HepG2 (cell line): Measurements from ENCODE around the gene PIM3. TPM values are rescaled to one million over a fixed set of nuclear protein-coding genes. Genes with fewer than 3 reads are reported as not detected.

ENCODE experiments used
- ATF7 ChIP-seq, 2 experiments: fragments of 450-650 bp in 1 of 2; sonication (generic) in 1 of 2; formaldehyde crosslinking in 1 of 2; IDR thresholded peaks; 2 replicates each; pipeline versions ENCODE4 v1.4.0 to v1.6.1; 2016 to 2020; ENCODE audit warnings: antibody characterized with exemption in 1 of 2, mild to moderate bottlenecking in 1 of 2, missing genetic modification reagents in 1 of 2
- GABPB1 ChIP-seq: IDR thresholded peaks from 2 replicates; pipeline ENCODE4 v1.6.1; 2016; ENCODE audit warnings: mild to moderate bottlenecking, missing genetic modification reagents, moderate library complexity, missing compliant biosample characterization
- PAX8 ChIP-seq: sonication (generic); formaldehyde crosslinking; IDR thresholded peaks from 2 replicates; pipeline ENCODE4 v1.8.0; 2022; ENCODE audit warnings: mild to moderate bottlenecking, missing genetic modification reagents, borderline replicate concordance
- PHF5A ChIP-seq: IDR thresholded peaks from one replicate; pipeline ENCODE4 v1.6.1; 2018; ENCODE audit warnings: low read depth, missing genetic modification reagents; ENCODE audit not compliant: unreplicated experiment
- PRMT3 ChIP-seq: sonication (generic); formaldehyde crosslinking; IDR thresholded peaks from 2 replicates; pipeline ENCODE4 v1.8.1; 2022; ENCODE audit warnings: low read depth, mild to moderate bottlenecking, moderate library complexity, missing genetic modification reagents, borderline replicate concordance
- RBM39 ChIP-seq: fragments of 200-400 bp; formaldehyde crosslinking; IDR thresholded peaks from one replicate; pipeline ENCODE4 v1.6.1; 2018; ENCODE audit warnings: antibody characterized with exemption, mild to moderate bottlenecking, low read depth, low read length; ENCODE audit not compliant: poor library complexity, severe bottlenecking
- ZNF547 ChIP-seq: sonication (generic); formaldehyde crosslinking; IDR thresholded peaks from 2 replicates; pipeline ENCODE4 v1.5.1; 2020; ENCODE audit warnings: mild to moderate bottlenecking, missing genetic modification reagents
- ZNF550 ChIP-seq: sonication (generic); formaldehyde crosslinking; IDR thresholded peaks from 2 replicates; pipeline ENCODE4 v1.4.0; 2020; ENCODE audit warnings: mild to moderate bottlenecking, missing genetic modification reagents, borderline replicate concordance
- ZNF598 ChIP-seq: sonication (generic); formaldehyde crosslinking; IDR thresholded peaks from 2 replicates; pipeline ENCODE4 v1.5.1; 2020; ENCODE audit warnings: mild to moderate bottlenecking, missing genetic modification reagents, borderline replicate concordance
- ZNF605 ChIP-seq: sonication (generic); formaldehyde crosslinking; IDR thresholded peaks from 2 replicates; pipeline ENCODE4 v1.8.0; 2022; ENCODE audit warnings: mild to moderate bottlenecking, missing genetic modification reagents
- ZNF615 ChIP-seq: sonication (generic); formaldehyde crosslinking; IDR thresholded peaks from 2 replicates; pipeline ENCODE4 v1.5.0; 2020; ENCODE audit warnings: mild to moderate bottlenecking, missing genetic modification reagents, borderline replicate concordance
- polyA plus RNA-seq, 8 experiments: library from polyadenylated mRNA; depleted of rRNA in 3 of 8; stranded (reverse) in 7 of 8; unstranded in 1 of 8; fragments of >200 nt; fragmentation: Illumina TruSeq in 4 of 8; extraction: Trizol in 4 of 8; gene quantifications; 2 replicates each; pipeline versions ENCODE4 v1.2.1 to v1.2.3, GENCODE V29; 2011 to 2016; ENCODE audit warnings: low read depth in 4 of 8, missing spikeins in 1 of 8, mixed read lengths in 1 of 8; ENCODE audit not compliant: insufficient read depth in 1 of 8
- total RNA-seq, 5 experiments: library from RNA; depleted of rRNA; stranded (reverse); fragments of >200 nt; fragmentation: Illumina TruSeq; extraction: Trizol; gene quantifications; 2 replicates each; pipeline ENCODE4 v1.2.3, GENCODE V29; 2016; ENCODE audit warnings: low read depth in 1 of 5
- TF ChIP-seq, protein P1 (sequence below), 2 experiments: fragments of 450-650 bp in 1 of 2; sonication (generic) in 1 of 2; formaldehyde crosslinking in 1 of 2; IDR thresholded peaks; 2 replicates each; pipeline versions ENCODE4 v1.6.1 to v1.8.0; 2016 to 2022; ENCODE audit warnings: antibody characterized with exemption in 1 of 2, mild to moderate bottlenecking in 1 of 2, missing genetic modification reagents in 1 of 2
- TF ChIP-seq, protein P2 (sequence below): sonication (generic); formaldehyde crosslinking; IDR thresholded peaks from 2 replicates; pipeline ENCODE4 v1.4.0; 2020; ENCODE audit warnings: missing genetic modification reagents
- TF ChIP-seq, protein P3 (sequence below): sonication (generic); formaldehyde crosslinking; IDR thresholded peaks from 2 replicates; pipeline ENCODE4 v1.8.0; 2022; ENCODE audit warnings: mild to moderate bottlenecking, missing genetic modification reagents, borderline replicate concordance

Gene PIM3
- total and polyA plus RNA-seq, 2 of the 13 experiments (the other 11 are each of a cell fraction or from before 2014, with no cell fraction given), result 21.6 to 31.2 TPM

DNA sequence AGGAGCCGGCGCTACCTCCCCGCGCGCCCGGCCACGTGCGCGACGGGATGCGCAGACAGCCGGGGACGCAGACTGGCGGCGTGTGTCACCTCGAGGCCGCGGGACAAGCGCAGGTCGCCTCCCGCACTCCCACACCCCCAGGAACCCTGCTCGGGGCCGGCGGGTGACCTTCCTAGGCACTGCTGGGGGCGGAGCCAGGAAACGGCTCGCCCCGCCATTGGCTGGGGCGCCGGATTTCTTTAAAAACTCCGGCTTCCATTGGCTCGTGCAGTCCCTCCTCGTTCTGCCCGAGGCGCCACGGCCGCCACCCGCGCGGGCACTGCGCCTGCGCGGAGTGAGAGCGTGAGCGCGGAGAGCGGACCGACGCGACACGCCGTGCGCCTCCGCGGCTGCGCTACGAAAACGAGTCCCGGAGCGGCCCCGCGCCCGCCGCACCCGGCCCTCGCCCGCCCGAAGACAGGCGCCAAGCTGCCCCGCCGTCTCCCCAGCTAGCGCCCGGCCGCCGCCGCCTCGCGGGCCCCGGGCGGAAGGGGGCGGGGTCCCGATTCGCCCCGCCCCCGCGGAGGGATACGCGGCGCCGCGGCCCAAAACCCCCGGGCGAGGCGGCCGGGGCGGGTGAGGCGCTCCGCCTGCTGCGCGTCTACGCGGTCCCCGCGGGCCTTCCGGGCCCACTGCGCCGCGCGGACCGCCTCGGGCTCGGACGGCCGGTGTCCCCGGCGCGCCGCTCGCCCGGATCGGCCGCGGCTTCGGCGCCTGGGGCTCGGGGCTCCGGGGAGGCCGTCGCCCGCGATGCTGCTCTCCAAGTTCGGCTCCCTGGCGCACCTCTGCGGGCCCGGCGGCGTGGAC is at the start of gene PIM3 (continued):
- TF ChIP-seq, protein P1, sequence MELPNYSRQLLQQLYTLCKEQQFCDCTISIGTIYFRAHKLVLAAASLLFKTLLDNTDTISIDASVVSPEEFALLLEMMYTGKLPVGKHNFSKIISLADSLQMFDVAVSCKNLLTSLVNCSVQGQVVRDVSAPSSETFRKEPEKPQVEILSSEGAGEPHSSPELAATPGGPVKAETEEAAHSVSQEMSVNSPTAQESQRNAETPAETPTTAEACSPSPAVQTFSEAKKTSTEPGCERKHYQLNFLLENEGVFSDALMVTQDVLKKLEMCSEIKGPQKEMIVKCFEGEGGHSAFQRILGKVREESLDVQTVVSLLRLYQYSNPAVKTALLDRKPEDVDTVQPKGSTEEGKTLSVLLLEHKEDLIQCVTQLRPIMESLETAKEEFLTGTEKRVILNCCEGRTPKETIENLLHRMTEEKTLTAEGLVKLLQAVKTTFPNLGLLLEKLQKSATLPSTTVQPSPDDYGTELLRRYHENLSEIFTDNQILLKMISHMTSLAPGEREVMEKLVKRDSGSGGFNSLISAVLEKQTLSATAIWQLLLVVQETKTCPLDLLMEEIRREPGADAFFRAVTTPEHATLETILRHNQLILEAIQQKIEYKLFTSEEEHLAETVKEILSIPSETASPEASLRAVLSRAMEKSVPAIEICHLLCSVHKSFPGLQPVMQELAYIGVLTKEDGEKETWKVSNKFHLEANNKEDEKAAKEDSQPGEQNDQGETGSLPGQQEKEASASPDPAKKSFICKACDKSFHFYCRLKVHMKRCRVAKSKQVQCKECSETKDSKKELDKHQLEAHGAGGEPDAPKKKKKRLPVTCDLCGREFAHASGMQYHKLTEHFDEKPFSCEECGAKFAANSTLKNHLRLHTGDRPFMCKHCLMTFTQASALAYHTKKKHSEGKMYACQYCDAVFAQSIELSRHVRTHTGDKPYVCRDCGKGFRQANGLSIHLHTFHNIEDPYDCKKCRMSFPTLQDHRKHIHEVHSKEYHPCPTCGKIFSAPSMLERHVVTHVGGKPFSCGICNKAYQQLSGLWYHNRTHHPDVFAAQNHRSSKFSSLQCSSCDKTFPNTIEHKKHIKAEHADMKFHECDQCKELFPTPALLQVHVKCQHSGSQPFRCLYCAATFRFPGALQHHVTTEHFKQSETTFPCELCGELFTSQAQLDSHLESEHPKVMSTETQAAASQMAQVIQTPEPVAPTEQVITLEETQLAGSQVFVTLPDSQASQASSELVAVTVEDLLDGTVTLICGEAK (IDR thresholded peaks at IDR 0.05), result no peak
- TF ChIP-seq, protein P1 (CRISPR knock-in tag; IDR thresholded peaks at IDR 0.05), result no peak
- peak; percentile 92 for TF ChIP-seq GABPB1 (CRISPR knock-in tag)
- no peak for TF ChIP-seq PHF5A (CRISPR knock-in tag)
- 0 out of 2 replicates have a peak, but pooled peaks have one; percentile 85 for TF ChIP-seq PRMT3 (CRISPR knock-in tag)
- TF ChIP-seq, protein P2, sequence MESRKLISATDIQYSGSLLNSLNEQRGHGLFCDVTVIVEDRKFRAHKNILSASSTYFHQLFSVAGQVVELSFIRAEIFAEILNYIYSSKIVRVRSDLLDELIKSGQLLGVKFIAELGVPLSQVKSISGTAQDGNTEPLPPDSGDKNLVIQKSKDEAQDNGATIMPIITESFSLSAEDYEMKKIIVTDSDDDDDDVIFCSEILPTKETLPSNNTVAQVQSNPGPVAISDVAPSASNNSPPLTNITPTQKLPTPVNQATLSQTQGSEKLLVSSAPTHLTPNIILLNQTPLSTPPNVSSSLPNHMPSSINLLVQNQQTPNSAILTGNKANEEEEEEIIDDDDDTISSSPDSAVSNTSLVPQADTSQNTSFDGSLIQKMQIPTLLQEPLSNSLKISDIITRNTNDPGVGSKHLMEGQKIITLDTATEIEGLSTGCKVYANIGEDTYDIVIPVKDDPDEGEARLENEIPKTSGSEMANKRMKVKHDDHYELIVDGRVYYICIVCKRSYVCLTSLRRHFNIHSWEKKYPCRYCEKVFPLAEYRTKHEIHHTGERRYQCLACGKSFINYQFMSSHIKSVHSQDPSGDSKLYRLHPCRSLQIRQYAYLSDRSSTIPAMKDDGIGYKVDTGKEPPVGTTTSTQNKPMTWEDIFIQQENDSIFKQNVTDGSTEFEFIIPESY (CRISPR knock-in tag), result no peak
- TF ChIP-seq RBM39, result no peak
- TF ChIP-seq ZNF547, result no peak; the same call in 1 of the 2 replicates
- no peak for TF ChIP-seq ZNF598 (CRISPR knock-in tag)
- no peak for TF ChIP-seq ATF7 (IDR thresholded peaks at IDR 0.05)
- TF ChIP-seq ATF7 (CRISPR knock-in tag; IDR thresholded peaks at IDR 0.05), result no peak
- TF ChIP-seq PAX8, result no peak
- TF ChIP-seq ZNF605 (CRISPR knock-in tag), result no peak
- TF ChIP-seq, protein P3, sequence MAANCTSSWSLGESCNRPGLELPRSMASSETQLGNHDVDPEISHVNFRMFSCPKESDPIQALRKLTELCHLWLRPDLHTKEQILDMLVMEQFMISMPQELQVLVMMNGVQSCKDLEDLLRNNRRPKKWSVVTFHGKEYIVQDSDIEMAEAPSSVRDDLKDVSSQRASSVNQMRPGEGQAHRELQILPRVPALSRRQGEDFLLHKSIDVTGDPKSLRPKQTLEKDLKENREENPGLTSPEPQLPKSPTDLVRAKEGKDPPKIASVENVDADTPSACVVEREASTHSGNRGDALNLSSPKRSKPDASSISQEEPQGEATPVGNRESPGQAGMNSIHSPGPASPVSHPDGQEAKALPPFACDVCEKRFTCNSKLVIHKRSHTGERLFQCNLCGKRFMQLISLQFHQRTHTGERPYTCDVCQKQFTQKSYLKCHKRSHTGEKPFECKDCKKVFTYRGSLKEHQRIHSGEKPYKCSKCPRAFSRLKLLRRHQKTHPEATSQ (CRISPR knock-in tag), result no peak
- no peak for TF ChIP-seq ZNF550 (CRISPR knock-in tag)
- no peak for TF ChIP-seq ZNF615 (CRISPR knock-in tag)
